Measurements from ENCODE around the gene DNAJC1. TPM values are rescaled to one million over a fixed set of nuclear protein-coding genes. Genes with fewer than 3 reads are reported as not detected.
"Not testable (repeated sequence)": the region's sequence is repeated elsewhere in the genome, so short reads cannot be mapped to it uniquely, and the experiment has no call there.

DNAJC1 gene
- polyA plus RNA-seq, 1 experiment, result 33.2 TPM

DNA sequence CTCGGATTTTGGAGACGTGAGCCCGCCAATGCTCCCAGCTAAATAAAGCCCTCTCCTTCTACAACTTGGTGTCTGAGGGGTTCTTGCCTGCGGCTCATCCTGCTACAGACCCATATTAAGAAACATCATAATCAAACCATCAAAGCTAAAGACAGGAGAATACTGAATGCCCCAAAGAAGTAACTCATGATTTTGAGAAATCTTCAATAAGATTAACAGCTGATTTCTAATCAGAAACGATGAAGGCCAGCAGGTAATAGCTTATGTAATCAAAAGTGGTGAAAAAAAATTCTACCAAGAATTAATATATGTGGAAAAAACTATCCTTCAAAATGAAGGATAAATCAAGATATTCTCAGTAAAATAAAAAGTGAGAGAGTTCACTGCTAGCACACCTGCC is 130.3 kb downstream of the DNAJC1 start:
- Histone ChIP-seq H3K27me3 (ENCODE audit: control insufficient read depth, insufficient read depth, low read length) (no peaks in the 10 kb centered on the region), H3K4me3 (ENCODE audit: low read depth, low read length) (no peak overlapping the region), H3K36me3 (ENCODE audit: control insufficient read depth, insufficient read depth, low read length) (no peaks in the 10 kb centered on the region)
- no peak for DNase-seq (ENCODE audit: low read depth)
- TF ChIP-seq, protein P1, sequence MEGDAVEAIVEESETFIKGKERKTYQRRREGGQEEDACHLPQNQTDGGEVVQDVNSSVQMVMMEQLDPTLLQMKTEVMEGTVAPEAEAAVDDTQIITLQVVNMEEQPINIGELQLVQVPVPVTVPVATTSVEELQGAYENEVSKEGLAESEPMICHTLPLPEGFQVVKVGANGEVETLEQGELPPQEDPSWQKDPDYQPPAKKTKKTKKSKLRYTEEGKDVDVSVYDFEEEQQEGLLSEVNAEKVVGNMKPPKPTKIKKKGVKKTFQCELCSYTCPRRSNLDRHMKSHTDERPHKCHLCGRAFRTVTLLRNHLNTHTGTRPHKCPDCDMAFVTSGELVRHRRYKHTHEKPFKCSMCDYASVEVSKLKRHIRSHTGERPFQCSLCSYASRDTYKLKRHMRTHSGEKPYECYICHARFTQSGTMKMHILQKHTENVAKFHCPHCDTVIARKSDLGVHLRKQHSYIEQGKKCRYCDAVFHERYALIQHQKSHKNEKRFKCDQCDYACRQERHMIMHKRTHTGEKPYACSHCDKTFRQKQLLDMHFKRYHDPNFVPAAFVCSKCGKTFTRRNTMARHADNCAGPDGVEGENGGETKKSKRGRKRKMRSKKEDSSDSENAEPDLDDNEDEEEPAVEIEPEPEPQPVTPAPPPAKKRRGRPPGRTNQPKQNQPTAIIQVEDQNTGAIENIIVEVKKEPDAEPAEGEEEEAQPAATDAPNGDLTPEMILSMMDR (IDR thresholded peaks at IDR 0.05; ENCODE audit: insufficient read depth, low read depth, low read length), result no peak
- POLR2A ChIA-PET, result no interaction called here
- CTCF ChIA-PET, result no interaction called here

DNA sequence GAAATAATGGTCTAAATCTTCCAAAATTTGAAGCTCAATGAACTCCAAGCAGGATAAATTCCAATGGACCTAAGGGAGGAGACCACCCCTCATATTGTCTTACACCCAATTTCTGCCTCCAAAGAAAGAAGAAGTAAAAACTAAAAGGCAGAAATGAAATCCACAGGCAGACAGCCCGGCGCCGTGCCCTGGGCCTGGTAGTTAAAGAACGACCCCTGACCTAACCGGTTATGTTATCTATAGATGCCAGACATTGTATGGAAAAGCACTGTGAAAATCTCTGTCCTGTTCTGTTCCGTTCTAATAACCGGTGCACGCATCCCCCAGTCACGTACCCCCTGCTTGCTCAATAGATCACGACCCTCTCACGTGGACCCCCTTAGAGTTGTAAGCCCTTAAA is 130.8 kb downstream of the DNAJC1 start:
- H3K36me3 ChIP-seq (ENCODE audit: control insufficient read depth, insufficient read depth, low read length); POLR2A ChIA-PET; H3K27me3 ChIP-seq (ENCODE audit: control insufficient read depth, insufficient read depth, low read length); CTCF ChIA-PET; DNase-seq (ENCODE audit: low read depth); H3K4me3 ChIP-seq (ENCODE audit: low read depth, low read length): not testable (repeated sequence)

DNA sequence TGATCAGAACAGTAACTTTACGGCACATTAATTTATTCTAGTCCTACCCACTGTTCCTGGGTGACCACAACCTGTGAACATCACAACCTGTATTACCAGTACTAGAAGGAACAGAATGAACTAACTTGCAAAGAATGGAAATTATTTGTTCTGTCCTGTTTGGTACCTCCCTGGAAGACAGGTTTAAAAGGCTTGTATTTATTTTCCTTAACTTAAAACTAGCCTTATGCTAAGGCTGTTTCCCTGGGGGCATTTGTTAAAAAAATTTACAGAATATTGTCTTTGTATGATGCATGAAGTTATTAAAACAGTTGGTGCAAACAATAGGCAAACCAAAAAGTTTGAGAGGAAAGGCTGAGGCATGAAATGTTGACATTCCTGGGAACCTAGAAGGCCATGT is 132.7 kb downstream of the DNAJC1 start:
- TF ChIP-seq, protein P1 (IDR thresholded peaks at IDR 0.05; ENCODE audit: insufficient read depth, low read depth, low read length), result no peak
- no peak for DNase-seq (ENCODE audit: low read depth)
- ChIA-PET POLR2A (no interaction called here), CTCF (no interaction called here)
- Histone ChIP-seq H3K36me3 (ENCODE audit: control insufficient read depth, insufficient read depth, low read length) (no peaks in the 10 kb centered on the region), H3K4me3 (ENCODE audit: low read depth, low read length) (no peak overlapping the region), H3K27me3 (ENCODE audit: control insufficient read depth, insufficient read depth, low read length) (no peaks in the 10 kb centered on the region)

DNA sequence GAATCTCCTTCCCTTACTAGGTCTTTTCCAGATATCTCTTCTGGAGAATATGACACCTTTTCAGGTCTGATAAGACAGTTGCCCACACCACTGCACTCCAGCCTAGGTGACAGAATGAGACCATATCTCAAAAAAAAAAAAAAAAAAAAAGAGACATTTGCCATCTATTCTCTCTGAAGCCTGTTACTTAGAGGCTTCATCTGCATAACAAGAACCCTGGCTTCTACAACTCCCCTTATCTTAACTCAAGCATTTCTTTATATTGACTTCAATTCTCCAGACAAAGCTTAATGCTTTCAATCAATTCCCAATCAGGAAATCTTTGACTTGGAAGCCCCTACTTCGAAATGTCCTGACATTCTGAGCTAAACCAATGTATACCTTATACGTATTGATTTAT is 134.4 kb downstream of the DNAJC1 start:
- H3K27me3 ChIP-seq (ENCODE audit: control insufficient read depth, insufficient read depth, low read length); CTCF ChIA-PET; H3K36me3 ChIP-seq (ENCODE audit: control insufficient read depth, insufficient read depth, low read length); H3K4me3 ChIP-seq (ENCODE audit: low read depth, low read length); DNase-seq (ENCODE audit: low read depth); POLR2A ChIA-PET: not testable (repeated sequence)

DNA sequence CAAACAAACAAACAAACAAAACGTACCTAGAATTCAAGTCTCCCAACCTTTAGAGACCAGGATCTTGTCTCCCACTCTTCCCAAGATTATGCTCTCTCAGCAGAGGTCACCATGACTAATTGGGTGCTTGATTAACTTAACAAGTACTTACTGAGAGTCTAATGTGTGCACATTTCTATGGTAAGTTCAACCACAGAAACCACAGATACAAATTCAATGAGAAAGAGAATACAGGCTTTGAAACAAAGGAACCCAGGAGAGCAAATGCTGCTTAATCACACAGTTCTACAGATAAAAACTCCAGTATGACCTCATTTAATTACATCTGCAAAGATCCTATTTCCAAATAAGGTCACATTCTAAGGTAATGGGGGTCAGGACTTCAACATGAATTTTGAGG is 142.8 kb downstream of the DNAJC1 start:
- Histone ChIP-seq H3K27me3 (ENCODE audit: control insufficient read depth, insufficient read depth, low read length) (no peaks in the 10 kb centered on the region), H3K4me3 (ENCODE audit: low read depth, low read length) (no peak overlapping the region), H3K36me3 (ENCODE audit: control insufficient read depth, insufficient read depth, low read length) (no peaks in the 10 kb centered on the region)
- POLR2A ChIA-PET, result no interaction called here
- TF ChIP-seq, protein P1 (IDR thresholded peaks at IDR 0.05; ENCODE audit: insufficient read depth, low read depth, low read length), result no peak
- DNase-seq (ENCODE audit: low read depth), result no peak
- CTCF ChIA-PET, result no interaction called here

DNA sequence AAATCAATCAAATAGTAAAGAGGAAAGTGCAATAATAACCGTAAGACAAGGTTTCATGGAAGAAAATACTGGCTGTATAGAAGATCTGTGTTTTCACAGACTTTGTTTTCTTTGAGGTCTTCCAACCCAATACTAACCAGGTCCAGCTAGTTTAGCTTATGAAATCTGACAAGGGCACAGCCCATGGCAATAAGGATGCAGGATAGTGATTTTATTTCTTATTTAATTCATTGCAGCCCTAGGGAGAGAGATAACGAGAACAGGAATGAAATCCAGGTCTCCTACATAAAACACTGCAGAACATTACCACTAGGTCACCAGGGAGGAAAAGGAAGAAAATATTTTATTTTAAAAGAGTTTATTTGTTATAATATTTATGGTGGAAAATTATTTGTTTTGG is 145.1 kb downstream of the DNAJC1 start:
- CTCF ChIA-PET, result interaction anchor here (0.9 kb wide), 1 partner anchor 23 kb away, joined by 3 read pairs; no protein-coding TSS in a partner anchor
- H3K27me3 ChIP-seq (ENCODE audit: control insufficient read depth, insufficient read depth, low read length), result no peaks in the 10 kb centered on the region
- DNase-seq (ENCODE audit: low read depth), result no peak
- TF ChIP-seq, protein P1 (IDR thresholded peaks at IDR 0.05; ENCODE audit: insufficient read depth, low read depth, low read length), result no peak
- POLR2A ChIA-PET, result no interaction called here
- no peak overlapping the region for H3K4me3 ChIP-seq (ENCODE audit: low read depth, low read length)
- H3K36me3 ChIP-seq (ENCODE audit: control insufficient read depth, insufficient read depth, low read length), result no peaks in the 10 kb centered on the region

Data from BJ (cell line).